ENCODE data around the gene SPTB. TPM values are rescaled to one million over a fixed set of nuclear protein-coding genes. Genes with fewer than 3 reads are reported as not detected.

Gene SPTB
- total RNA-seq, 1 donor from 2014 or later: 0.98 TPM

- DNase-seq (ENCODE audit: extremely low spot score in 2 of 2): no peak
These were observed 9.5 kb downstream of the SPTB start for GRCh38 chr14:64870160-64870559.

DNA sequence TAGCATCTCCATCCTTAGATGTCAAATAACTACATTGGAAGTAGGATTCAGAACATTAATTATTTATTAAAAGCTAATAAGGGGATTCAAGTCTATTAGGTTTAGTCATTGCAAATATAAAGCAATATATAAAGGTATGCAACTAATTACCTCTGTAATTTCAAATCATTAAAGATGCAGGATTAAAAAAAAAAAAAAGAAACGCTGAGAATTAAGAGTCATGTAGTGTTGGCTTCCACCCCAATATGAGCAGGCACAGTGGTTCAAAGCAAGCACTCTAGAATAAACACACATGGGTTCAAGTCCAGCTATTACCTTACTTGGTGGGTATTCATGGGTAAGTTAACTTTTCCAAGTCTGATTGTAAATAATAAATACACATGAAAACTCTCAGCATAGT, 10.9 kb downstream of the SPTB start:
- H3K36me3 ChIP-seq: no peaks in the 10 kb centered on the region
- TF ChIP-seq, protein P1, sequence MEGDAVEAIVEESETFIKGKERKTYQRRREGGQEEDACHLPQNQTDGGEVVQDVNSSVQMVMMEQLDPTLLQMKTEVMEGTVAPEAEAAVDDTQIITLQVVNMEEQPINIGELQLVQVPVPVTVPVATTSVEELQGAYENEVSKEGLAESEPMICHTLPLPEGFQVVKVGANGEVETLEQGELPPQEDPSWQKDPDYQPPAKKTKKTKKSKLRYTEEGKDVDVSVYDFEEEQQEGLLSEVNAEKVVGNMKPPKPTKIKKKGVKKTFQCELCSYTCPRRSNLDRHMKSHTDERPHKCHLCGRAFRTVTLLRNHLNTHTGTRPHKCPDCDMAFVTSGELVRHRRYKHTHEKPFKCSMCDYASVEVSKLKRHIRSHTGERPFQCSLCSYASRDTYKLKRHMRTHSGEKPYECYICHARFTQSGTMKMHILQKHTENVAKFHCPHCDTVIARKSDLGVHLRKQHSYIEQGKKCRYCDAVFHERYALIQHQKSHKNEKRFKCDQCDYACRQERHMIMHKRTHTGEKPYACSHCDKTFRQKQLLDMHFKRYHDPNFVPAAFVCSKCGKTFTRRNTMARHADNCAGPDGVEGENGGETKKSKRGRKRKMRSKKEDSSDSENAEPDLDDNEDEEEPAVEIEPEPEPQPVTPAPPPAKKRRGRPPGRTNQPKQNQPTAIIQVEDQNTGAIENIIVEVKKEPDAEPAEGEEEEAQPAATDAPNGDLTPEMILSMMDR (IDR thresholded peaks at IDR 0.05): no peak
- H3K4me1 ChIP-seq: no peaks in the 10 kb centered on the region
- no peak overlapping the region for H3K4me3 ChIP-seq
- intact Hi-C loops (cut with DNase I): no loop called here
- no peak for DNase-seq (ENCODE audit: extremely low spot score in 2 of 2)
- H3K27me3 ChIP-seq: no peaks in the 10 kb centered on the region
- H3K27ac ChIP-seq: no peak overlapping the region
- no peaks in the 10 kb centered on the region for H3K9me3 ChIP-seq

More at GRCh38 chr14:64870160-64870559, 9.5 kb downstream of the SPTB start:
- H3K27me3 ChIP-seq: no peaks in the 10 kb centered on the region
- H3K9me3 ChIP-seq: no peaks in the 10 kb centered on the region
- H3K36me3 ChIP-seq: no peaks in the 10 kb centered on the region
- no peaks in the 10 kb centered on the region for H3K4me1 ChIP-seq
- TF ChIP-seq, protein P1 (IDR thresholded peaks at IDR 0.05): no peak
- no peak for TF ChIP-seq POLR2AphosphoS5 (IDR thresholded peaks at IDR 0.05; ENCODE audit: insufficient read depth in 1 of 2, low read depth in 1 of 2)
- no peak for TF ChIP-seq POLR2A (IDR thresholded peaks at IDR 0.05)
- H3K4me3 ChIP-seq: no peak overlapping the region
- H3K27ac ChIP-seq: no peak overlapping the region
- intact Hi-C loops (cut with DNase I): no loop called here

- Histone ChIP-seq H3K27ac (no peak overlapping the region), H3K36me3 (no peaks in the 10 kb centered on the region), H3K4me3 (no peak overlapping the region), H3K9me3 (no peaks in the 10 kb centered on the region), H3K4me1 (no peaks in the 10 kb centered on the region), H3K27me3 (no peaks in the 10 kb centered on the region)
- no peak for TF ChIP-seq POLR2A (IDR thresholded peaks at IDR 0.05)
- TF ChIP-seq POLR2AphosphoS5 (IDR thresholded peaks at IDR 0.05; ENCODE audit: insufficient read depth in 1 of 2, low read depth in 1 of 2): no peak
- TF ChIP-seq, protein P1 (IDR thresholded peaks at IDR 0.05): no peak
- no peak for DNase-seq (ENCODE audit: extremely low spot score in 2 of 2)
- intact Hi-C loops (cut with DNase I): no loop called here
These were observed 11.3 kb downstream of the SPTB start for GRCh38 chr14:64868379-64868778.

- Histone ChIP-seq H3K36me3 (no peaks in the 10 kb centered on the region), H3K9me3 (no peaks in the 10 kb centered on the region), H3K27ac (no peak overlapping the region), H3K4me3 (no peak overlapping the region), H3K27me3 (no peaks in the 10 kb centered on the region), H3K4me1 (no peaks in the 10 kb centered on the region)
- TF ChIP-seq, protein P1 (IDR thresholded peaks at IDR 0.05): no peak
- intact Hi-C loops (cut with DNase I): no loop called here
- DNase-seq (ENCODE audit: extremely low spot score in 2 of 2): no peak
These were observed 12.5 kb downstream of the SPTB start for GRCh38 chr14:64867182-64867581.

- no peaks in the 10 kb centered on the region for H3K4me1 ChIP-seq
- DNase-seq (ENCODE audit: extremely low spot score in 2 of 2): no peak
- H3K4me3 ChIP-seq: no peak overlapping the region
- H3K36me3 ChIP-seq: no peaks in the 10 kb centered on the region
- intact Hi-C loops (cut with DNase I): no loop called here
- no peak for TF ChIP-seq POLR2AphosphoS5 (IDR thresholded peaks at IDR 0.05; ENCODE audit: insufficient read depth in 1 of 2, low read depth in 1 of 2)
- no peak for TF ChIP-seq POLR2A (IDR thresholded peaks at IDR 0.05)
- TF ChIP-seq, protein P1 (IDR thresholded peaks at IDR 0.05): no peak
- no peak overlapping the region for H3K27ac ChIP-seq
- no peaks in the 10 kb centered on the region for H3K27me3 ChIP-seq
- no peaks in the 10 kb centered on the region for H3K9me3 ChIP-seq
These were observed 13.7 kb downstream of the SPTB start for GRCh38 chr14:64865992-64866391.
